ENCODE data around the gene CFAP100. TPM values are rescaled to one million over a fixed set of nuclear protein-coding genes. Genes with fewer than 3 reads are reported as not detected.

CFAP100 gene
- total RNA-seq, 4 donors from 2014 or later, result not detected

DNA sequence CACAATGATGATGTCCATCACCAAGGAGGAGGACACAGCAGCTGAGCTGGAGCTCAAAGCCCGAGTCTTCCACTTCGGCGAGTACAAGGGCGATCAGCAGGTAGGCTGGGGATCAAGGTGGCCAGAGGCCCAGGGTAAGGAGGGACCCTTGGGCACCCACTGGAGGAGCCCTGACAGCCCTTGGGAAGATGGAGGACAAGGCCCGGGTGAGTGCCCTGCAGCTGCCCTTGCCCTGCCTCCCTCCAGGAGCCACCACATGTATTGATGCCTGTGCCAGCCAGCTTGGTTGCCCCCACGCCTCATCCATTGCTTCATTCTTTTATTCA, 38.4 kb downstream of the CFAP100 start:
- no peak overlapping the region for H3K4me3 ChIP-seq
- H3K27me3 ChIP-seq, result no peaks in the 10 kb centered on the region
- TF ChIP-seq EP300 (IDR thresholded peaks at IDR 0.05) (no peak), POLR2AphosphoS5 (IDR thresholded peaks at IDR 0.05) (no peak), POLR2A (IDR thresholded peaks at IDR 0.05; ENCODE audit: low read depth) (no peak)
- TF ChIP-seq, protein P1, sequence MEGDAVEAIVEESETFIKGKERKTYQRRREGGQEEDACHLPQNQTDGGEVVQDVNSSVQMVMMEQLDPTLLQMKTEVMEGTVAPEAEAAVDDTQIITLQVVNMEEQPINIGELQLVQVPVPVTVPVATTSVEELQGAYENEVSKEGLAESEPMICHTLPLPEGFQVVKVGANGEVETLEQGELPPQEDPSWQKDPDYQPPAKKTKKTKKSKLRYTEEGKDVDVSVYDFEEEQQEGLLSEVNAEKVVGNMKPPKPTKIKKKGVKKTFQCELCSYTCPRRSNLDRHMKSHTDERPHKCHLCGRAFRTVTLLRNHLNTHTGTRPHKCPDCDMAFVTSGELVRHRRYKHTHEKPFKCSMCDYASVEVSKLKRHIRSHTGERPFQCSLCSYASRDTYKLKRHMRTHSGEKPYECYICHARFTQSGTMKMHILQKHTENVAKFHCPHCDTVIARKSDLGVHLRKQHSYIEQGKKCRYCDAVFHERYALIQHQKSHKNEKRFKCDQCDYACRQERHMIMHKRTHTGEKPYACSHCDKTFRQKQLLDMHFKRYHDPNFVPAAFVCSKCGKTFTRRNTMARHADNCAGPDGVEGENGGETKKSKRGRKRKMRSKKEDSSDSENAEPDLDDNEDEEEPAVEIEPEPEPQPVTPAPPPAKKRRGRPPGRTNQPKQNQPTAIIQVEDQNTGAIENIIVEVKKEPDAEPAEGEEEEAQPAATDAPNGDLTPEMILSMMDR (IDR thresholded peaks at IDR 0.05), result no peak
- H3K36me3 ChIP-seq, result peaks cover 16 to 52% (median 35%) of the 10 kb centered on the region in 4 donors
- intact Hi-C loops (cut with DNase I), result no loop called here
- no peak overlapping the region for H3K27ac ChIP-seq (replicated peaks in 1 of 4)
- peaks cover 0 to 3% (median 0%) of the 10 kb centered on the region in 4 donors for H3K4me1 ChIP-seq
- H3K9me3 ChIP-seq, result peaks cover 0 to 14% (median 6%) of the 10 kb centered on the region in 4 donors
- no peak for DNase-seq (ENCODE audit: extremely low spot score)
- WGBS, result 84% methylated on average over 3 of the region's 6 CpGs

DNA sequence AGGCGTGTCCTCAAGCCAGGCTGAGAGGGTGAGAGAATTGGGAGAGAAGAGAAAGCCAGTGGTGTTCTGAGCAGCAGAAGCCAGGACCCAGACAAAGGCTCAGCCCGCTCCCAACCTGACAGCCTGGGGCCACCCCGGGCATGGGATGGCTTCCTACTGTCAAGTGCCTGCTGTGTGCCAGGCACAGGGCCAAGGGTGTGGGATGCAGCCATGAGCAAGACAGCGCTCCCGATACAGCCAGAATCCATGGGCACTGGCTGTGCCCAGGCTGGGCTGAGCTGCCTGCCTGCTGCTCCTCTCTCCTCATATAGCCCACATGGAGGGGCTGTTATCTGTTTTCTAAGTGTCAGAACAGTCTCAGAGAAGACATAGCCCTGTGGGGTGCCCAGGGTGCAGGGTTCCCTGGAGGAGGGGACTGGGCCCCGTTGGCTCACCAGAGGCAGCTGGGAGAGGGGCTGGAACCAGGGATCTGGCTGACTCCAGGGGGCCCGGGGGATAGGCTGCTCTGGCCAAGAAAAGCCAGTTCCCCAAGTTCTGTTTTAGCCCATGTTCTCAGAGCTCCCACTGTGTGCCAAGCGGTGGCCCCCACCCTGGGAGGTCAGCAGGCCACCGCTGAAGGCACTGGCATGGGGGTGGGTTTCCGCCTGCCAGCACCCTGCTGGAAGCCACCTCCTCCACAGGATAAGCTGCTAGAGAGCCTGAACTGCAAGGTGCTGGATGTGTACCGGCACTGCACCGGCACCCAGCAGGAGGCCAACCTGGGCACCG, 39.0 kb downstream of the CFAP100 start:
- peaks cover 18 to 58% (median 41%) of the 10 kb centered on the region in 4 donors for H3K36me3 ChIP-seq
- H3K4me3 ChIP-seq, result no peak overlapping the region
- peaks cover 0 to 3% (median 0%) of the 10 kb centered on the region in 4 donors for H3K4me1 ChIP-seq
- no peaks in the 10 kb centered on the region for H3K27me3 ChIP-seq
- TF ChIP-seq POLR2AphosphoS5 (IDR thresholded peaks at IDR 0.05) (no peak), POLR2A (IDR thresholded peaks at IDR 0.05; ENCODE audit: low read depth) (no peak), EP300 (IDR thresholded peaks at IDR 0.05) (no peak)
- TF ChIP-seq, protein P1 (IDR thresholded peaks at IDR 0.05), result no peak
- H3K27ac ChIP-seq (replicated peaks in 1 of 4), result no peak overlapping the region
- peaks cover 0 to 8% (median 6%) of the 10 kb centered on the region in 4 donors for H3K9me3 ChIP-seq
- intact Hi-C loops (cut with DNase I), result no loop called here
- DNase-seq (ENCODE audit: extremely low spot score), result no peak
- 93% methylated on average over 9 of the region's 13 CpGs for WGBS

DNA sequence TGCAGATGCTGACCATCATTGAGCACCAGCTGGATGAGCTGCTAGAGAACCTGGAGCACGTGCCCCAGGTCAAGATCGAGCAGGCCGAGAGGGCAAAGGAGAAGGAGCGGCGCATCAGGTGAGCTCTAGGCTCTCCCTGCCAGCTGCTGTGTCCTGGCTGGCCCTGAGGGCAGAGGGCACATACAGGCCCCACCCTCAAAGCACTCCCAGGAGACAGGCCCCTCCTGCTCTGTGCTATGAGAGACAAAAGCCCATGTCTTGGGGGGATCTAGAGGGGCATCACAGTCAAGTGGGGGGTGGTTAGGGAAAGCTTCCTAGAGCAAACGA, 39.5 kb downstream of the CFAP100 start:
- peaks cover 0 to 8% (median 6%) of the 10 kb centered on the region in 4 donors for H3K9me3 ChIP-seq
- TF ChIP-seq EP300 (IDR thresholded peaks at IDR 0.05), result no peak
- TF ChIP-seq POLR2AphosphoS5 (IDR thresholded peaks at IDR 0.05), result no peak
- TF ChIP-seq POLR2A (IDR thresholded peaks at IDR 0.05; ENCODE audit: low read depth), result no peak
- TF ChIP-seq, protein P1 (IDR thresholded peaks at IDR 0.05), result no peak
- H3K27me3 ChIP-seq, result no peaks in the 10 kb centered on the region
- intact Hi-C loops (cut with DNase I), result no loop called here
- 92% methylated on average over 6 of the region's 6 CpGs for WGBS
- no peak for DNase-seq (ENCODE audit: extremely low spot score)
- H3K36me3 ChIP-seq, result peaks cover 18 to 64% (median 46%) of the 10 kb centered on the region in 4 donors
- H3K4me3 ChIP-seq, result no peak overlapping the region
- no peak overlapping the region for H3K27ac ChIP-seq (replicated peaks in 1 of 4)
- peaks cover 0 to 3% (median 0%) of the 10 kb centered on the region in 4 donors for H3K4me1 ChIP-seq

DNA sequence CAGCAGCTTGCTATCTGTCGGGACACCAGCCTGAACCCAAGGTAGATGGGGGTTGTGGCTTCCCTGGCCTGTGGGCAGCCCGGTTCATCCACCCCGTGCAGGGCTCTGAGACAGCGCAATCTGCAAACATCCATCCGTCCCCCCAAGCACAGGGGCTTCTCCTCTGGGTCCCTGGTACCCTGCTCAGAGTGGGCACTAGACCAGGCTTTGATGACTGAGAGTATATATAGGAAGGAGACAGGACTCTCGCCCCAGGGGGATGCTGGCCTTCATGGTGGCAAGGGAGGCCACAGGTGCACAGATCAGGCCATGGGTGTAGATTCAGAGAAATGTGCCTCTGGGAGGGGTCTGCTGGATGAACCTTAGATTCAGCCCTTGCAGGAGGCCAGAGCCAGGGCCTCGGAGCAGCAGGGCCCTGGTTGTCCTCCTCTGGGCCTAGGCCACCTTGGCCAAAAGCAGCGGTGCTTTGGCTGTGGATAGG, 40.3 kb downstream of the CFAP100 start:
- intact Hi-C loops (cut with DNase I), result no loop called here
- Histone ChIP-seq H3K36me3 (peaks cover 23 to 71% (median 54%) of the 10 kb centered on the region in 4 donors), H3K27me3 (no peaks in the 10 kb centered on the region), H3K27ac (replicated peaks in 1 of 4) (no peak overlapping the region), H3K9me3 (peaks cover 0 to 8% (median 6%) of the 10 kb centered on the region in 4 donors), H3K4me3 (no peak overlapping the region), H3K4me1 (peaks cover 0 to 3% (median 0%) of the 10 kb centered on the region in 4 donors)
- TF ChIP-seq EP300 (IDR thresholded peaks at IDR 0.05), result no peak
- TF ChIP-seq, protein P1 (IDR thresholded peaks at IDR 0.05), result no peak
- no peak for TF ChIP-seq POLR2A (IDR thresholded peaks at IDR 0.05; ENCODE audit: low read depth)
- TF ChIP-seq POLR2AphosphoS5 (IDR thresholded peaks at IDR 0.05), result no peak
- no peak for DNase-seq (ENCODE audit: extremely low spot score)
- 94% methylated on average over 8 of the region's 8 CpGs for WGBS
